Measurements from ENCODE around the gene KCNN3.
"Not testable (repeated sequence)": the region's sequence is repeated elsewhere in the genome, so short reads cannot be mapped to it uniquely, and the experiment has no call there.

KCNN3 gene

DNA sequence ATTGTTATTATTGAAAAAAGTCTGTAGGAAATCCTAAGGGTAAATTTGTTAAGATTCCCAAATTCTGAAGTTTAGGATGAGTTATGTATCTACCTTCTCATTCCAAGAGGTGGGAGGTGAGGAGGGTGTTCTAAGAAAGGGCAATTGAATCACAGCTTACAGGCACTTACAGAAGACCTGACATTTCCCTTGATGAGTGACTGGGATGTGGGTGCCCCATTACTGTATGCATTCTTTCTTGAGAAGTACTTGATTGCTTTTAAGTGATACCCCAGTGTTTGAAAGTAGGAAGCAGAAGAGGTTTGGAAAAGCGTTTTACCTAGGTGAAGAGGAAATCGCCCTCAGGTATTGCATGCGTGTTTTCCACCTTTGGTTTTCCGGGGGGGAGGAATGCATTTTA lies 175.1 kb downstream of the KCNN3 start:
- no peak for DNase-seq

DNA sequence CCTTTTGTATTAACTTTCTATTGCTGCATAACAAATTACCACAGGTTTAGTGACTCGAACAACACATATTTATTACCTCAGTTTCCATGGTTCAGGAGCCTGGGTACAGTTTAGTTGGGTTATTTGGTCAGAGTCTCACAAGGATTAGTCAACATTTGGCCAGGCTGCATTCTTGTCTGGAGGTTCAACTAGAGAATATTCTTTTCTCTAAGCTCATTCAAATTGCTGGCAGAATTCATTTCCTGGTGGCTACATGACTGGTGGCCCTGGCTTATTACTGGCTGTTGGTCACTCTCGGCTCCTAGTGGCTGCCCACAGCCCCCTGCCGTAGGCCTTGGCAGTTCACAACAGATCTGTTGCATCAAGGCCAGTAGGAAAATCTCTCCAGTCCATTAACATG lies 181.0 kb downstream of the KCNN3 start:
- no peak for DNase-seq

DNA sequence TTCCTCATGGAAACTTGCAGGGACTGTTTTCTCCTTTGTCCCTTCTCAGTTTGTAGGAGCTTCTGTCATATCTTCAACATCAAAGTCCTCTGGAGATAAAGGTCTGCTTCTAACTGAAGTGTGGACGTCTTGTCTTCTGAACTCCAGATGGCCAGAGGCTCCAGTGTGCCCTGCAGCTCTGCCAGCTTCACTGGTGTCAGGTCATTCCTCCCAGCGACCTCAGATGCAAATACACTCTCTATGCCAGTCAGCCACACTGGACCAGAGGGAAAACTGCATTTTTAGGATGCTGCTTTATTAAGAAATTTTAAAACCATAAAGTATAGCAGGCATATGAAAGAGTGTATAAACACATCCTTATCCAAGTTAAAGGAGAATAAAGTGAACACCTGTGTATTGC lies 183.6 kb downstream of the KCNN3 start:
- DNase-seq: no peak

DNA sequence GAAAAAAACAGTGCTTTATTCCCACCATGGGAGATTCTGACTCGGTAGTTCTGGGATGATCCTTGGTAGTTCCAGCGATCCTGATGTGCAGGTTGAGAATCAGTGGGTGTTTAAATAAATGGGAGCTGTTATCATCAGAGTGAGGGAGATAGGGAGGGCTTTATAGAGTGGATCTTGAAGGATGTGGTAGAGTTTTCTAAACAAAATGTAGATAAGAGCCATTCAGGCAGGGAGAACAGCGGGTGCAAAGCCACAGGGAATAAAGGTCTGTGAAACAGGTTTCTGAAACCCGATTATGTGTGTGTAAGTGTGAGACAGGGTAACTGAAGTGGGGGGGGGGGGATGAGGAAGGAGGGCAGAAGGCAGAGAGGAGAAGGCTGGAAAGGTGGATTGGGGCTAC lies 186.3 kb downstream of the KCNN3 start:
- DNase-seq: no peak

DNA sequence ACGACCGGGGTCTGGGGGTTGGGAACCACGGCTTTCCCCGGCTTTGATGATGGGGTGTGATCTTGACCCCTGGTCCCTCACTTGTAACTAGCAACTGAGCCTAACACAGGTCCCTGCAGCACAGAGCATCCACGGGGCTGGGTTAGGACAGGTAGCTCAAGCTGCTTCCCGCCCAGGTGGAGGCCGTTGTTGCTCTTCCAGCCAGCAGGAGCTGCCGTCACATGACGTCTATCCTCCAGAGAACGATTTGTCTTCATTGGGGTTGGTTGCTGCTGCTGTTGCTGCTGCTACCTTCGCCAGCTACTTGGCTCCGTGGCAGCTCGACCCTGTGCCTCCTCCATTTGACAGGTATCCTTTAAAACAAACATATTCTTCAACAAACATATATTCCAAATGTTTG lies 187.8 kb downstream of the KCNN3 start:
- DNase-seq: no peak

DNA sequence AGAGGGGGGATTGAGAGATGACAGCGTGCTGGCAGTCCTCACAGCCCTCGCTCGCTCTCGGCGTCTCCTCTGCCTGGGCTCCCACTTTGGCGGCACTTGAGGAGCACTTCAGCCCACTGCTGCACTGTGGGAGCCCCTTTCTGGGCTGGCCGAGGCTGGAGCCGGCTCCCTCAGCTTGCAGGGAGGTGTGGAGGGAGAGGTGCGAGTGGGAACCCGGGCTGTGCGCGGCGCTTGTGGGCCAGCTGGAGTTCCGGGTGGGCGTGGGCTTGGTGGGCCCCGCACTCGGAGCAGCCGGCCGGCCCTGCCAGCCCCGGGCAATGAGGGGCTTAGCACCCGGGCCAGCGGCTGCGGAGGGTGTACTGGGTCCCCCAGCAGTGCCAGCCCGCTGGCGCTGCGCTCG lies 192.2 kb downstream of the KCNN3 start:
- DNase-seq: not testable (repeated sequence)

DNA sequence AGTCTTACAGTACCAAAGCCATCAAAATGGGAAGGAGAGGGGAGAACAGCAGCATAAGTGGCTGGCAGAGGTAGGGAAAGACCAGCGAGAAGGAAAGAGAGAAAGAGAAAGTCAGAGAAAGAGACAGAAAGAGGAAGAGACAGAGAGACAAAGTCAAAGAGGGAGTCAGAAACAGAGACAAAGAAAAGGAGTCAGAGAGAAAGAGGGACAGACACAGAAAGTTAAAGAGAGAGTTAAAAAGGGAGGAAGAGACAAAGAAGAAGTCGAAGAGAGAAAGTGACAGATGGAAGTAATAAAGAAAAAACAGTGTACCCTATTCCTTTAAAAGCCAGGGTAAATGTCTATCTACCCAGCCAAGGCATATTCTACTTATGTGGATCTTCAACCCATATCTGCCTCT lies 193.2 kb downstream of the KCNN3 start:
- DNase-seq: not testable (repeated sequence)

DNA sequence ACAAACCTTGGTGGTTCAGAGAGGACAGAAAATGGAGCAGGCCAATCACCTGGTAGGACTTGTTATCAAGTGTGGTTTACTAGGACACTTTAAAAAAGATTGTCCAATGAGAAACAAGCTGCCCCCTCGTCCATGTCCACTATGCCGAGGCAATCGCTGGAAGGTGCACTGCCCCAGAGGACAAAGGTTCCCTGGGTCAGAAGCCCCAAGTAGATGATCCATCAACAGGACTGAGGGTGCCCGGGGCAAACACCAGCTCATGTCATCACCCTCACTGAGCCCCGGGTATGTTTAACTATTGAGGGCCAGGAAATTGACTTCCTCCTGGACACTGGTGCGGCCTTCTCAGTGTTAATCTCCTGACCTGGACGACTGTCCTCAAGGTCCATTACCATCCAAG lies 195.6 kb downstream of the KCNN3 start:
- not testable (repeated sequence) for DNase-seq

DNA sequence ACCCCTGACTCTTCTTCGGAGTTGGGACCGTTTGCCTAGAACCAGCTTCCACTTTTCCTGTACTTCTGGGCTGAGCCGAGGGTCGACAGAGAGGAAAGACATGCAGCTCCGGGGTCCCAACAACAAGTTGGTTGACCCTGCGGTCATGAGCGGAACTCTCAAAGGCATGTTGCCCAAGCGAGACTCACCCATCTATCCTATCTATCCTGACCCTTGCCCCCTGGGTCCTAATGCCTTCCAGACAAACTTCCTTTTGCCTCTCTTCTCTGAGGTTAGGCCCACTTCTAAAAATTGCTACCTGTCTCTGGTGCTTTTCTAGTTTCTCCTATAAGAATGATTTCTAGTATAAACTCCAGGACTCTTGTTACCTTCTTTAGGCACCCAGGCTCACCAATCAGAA lies 197.8 kb downstream of the KCNN3 start:
- DNase-seq: not testable (repeated sequence)

DNA sequence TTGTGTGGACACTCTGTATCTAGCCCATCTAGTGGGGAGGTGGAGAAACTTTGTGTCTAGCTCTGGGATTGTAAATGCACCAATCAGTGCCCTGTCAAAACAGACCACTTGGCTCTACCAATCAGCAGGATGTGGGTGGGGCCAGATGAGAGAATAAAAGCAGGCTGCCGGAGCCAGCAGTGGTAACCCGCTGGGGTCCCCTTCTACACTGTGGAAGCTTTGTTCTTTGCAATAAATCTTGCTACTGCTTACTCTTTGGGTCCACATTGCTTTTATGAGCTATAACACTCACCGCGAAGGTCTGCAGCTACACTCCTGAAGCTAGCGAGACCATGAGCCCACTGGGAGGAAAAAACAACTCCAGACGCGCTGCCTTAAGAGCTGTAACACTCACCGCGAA lies 198.7 kb downstream of the KCNN3 start:
- not testable (repeated sequence) for DNase-seq

DNA sequence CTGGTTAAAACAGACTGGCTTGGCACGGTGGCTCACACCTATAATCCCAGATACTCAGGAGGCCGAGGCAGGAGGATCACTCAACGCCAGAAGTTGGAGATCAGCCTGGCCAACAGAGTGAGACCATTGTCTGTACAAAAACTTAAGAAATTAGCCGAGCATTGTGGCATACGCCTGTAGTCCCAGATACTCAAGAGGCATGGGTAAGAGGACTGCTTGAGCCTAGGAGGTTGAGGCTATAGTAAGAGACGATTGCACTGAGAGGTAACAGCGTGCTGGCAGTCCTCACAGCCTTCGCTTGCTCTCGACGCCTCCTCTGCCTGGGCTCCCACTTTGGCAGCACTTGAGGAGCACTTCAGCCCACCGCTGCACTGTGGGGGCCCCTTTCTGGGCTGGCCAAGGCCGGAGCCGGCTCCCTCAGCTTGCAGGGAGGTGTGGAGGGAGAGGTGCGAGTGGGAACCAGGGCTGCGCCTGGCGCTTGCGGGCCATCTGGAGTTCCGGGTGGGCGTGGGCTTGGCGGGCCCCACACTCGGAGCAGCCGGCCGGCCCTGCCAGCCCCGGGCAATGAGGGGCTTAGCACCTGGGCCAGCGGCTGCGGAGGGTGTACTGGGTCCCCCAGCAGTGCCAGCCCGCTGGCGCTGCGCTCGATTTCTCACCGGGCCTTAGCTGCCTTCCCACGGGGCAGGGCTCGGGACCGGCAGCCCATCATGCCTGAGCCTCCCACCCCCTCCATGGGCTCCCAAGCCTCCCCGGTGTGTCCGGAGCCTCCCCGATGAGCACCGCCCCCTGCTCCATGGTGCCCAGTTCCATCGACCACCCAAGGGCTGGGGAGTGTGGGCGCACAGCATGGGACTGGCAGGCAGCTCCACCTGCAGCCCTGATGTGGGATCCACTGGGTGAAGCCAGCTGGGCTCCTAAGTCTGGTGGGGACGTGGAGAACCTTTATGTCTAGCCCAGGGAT lies 199.5 kb downstream of the KCNN3 start:
- not testable (repeated sequence) for DNase-seq

DNA sequence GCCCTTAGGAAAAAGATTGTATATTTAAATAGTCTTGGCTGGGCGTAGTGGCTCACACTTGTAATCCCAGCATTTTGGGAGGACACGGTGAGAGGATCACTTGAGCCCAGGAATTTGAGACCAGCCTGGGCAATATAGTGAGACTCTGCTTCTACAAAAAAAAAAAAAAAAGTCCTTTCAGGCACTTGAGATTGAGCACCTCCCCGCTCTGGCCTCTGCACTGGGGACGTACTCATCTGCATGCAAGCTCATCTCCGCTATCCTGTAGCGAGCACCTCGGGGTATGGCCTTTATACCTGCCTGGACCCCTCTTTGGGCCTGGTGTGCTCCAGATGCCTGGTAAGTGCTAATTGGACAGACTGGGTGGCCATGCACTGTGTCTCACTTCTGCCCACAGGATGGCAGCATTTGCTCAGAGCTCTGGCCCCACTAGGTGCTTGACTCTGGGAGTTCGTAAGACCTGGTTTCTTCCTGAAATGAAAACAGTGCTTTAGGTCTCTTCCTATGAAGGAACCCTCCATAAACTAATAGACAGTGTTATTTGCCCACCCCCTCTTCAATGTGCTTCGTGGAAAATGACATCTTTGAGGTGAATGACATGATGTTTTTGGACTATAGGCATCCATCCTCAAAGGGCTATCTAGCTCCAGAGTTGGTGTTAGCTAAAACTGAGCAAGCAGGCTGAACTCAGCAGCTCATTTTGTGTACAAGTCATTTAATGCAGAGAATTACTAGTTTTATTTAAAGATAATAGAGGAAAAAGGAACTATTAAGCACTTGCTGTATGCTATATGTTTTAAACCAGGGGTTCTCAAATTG lies 200.4 kb downstream of the KCNN3 start:
- DNase-seq: peak; percentile 77

DNA sequence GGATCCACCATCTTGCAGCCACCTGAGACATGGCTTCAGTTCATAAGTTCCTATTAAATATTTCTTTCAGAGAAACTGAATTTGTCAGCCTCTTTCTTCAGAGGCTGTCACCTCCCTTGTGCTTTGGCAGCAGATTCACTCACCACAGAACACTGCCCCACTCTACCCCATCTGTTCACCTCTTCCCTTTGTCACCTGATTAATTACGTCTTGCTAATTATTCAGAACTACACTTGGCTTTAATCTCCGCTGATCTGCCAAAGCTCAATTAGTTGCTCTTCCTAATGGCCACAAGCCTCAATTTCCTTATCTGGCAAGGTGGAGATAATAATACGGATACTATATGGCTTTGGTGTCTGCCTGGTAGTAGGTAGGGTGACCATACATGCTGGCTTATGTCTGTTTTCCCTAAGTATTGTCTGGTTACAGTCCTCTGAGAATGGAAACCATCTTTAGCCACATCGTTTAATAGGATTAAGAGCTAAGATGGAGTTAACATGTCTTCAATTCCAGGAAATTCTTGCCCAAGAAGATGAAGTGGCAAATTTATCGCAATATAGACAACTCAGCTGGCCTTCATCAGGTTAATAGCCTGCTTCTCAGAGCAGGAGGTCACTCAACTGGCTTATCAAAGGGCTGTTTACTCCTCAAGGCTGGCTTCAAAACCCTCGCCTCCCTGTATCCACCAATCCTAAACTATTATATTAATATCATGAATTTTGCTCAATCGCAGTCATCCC lies 203.9 kb downstream of the KCNN3 start:
- no peak for DNase-seq

DNA sequence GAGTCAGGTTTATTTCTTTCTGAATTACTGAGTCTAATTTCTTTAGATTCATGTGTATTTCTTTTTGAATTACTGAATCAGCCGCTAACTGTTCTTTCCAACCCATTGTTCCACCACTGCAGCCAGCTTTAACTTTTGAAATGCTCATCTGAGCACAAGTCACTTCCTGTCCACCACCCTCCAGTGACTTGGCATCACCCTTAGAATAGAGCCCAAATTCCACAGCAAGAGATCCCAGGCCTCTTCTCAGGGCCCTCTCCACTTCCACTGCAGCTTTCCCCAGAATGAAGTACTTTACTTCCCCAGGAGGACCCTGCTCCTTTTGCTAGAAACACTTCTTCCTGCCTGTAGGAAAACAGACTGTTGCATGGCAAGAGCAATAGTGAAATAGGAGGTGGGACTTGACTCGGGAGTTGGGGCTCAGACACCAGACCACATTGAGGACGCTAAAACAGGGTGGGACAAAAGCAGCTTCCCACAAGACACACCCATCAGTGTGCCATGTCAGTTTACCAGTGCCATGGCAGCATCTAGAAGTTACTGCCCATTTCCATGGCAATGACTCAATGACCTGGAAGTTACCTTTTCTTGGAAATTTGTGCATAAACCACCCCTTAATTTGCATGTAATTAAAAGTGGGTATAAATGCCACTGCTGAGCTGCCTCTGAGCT lies 205.6 kb downstream of the KCNN3 start:
- DNase-seq: no peak

DNA sequence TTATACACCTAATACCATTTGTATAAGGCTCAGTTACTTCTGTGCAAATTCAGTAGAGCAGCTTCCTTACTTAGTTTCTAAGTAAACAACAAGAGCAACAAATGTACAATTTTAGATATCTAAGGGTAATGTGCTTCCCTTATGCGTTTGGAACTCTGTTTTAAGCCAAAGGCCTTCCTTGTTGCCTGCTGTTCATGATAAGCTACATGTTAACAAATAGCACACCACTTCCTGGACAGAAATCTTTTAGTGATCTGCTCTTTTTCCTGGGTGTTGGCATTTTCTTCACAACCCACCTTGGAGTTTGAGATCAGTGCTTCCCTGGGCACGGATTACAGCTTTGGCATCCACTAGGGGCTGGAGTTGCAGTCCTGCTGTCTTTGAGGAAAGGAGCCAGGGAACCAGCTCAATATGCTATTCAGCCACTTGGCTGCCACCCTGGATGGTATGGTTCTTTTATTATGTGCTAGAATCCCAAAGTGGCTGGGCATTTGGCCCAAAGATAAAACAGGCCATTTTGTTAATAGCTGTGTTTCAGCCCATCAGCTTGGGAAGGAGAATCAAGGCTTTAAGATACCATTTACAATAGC lies 206.5 kb downstream of the KCNN3 start:
- DNase-seq: no peak

DNA sequence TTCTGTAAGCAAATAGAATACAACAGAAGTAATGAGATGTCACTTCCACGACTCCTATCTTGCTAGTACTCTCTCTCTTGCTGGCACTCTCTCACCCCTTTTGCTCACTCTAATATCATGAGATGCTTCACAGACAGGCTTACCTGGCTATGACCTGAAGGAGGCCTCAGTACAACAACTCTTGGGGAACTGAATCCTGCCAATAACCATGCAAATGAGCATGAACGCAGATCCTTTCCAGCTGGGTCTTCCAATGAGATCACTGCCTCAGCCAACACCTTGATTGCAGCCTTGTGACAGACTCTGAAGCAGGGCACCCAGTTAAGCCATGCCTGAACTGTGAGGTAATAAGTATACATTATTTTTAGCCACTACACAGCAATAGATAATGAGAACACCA lies 209.0 kb downstream of the KCNN3 start:
- no peak for DNase-seq

DNA sequence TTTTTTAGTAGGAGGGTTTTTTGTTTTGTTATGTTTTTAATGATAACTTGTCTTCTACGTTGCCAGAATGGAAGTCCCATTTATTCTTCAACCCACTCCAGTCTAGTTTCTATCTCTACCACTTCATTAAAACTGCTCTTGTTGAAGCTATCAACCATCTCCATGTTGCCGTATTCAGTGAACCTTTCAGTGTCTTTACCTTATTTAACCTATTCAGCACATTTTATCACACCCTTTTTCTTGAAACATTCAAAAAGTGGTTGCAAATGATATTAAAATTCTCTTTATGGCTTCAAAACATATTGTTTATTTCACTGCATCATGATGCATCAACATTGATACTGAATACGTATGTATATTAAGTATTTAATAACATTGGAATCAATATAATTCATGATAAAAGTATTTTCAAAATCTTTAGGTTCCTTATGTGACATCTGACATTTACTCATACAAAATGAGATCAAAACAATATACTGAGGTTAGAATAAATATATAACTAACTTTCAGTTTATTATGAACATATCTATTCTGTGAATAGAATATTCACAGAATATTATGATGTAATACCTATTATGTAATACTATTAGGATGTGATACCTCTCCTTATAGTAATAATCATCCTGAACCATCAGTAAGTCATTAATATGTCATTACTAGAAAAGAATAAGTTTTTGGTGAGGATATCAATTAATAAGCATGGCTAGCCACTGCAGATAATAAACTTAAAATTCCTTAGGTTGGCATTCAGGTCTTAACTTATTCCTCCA lies 210.1 kb downstream of the KCNN3 start:
- DNase-seq: no peak

DNA sequence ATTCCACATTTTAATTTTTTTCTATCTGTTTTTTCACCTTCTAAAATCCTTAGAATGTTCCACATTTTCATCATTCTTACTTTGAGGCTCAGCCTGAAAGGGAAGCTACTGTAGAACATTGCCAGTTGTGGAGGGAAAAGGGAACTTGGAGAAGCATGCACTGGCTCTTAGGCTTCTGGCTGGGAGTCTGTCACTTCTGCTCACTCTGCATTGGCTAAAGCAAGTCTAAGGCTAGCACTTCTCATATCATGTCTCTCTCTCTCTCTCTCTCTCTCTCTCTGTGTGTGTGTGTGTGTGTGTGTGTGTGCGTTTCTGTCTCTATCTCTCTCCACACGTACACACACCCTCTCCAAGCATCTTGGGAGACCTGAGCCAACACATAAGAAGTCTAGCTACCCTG lies 212.5 kb downstream of the KCNN3 start:
- DNase-seq: no peak

DNA sequence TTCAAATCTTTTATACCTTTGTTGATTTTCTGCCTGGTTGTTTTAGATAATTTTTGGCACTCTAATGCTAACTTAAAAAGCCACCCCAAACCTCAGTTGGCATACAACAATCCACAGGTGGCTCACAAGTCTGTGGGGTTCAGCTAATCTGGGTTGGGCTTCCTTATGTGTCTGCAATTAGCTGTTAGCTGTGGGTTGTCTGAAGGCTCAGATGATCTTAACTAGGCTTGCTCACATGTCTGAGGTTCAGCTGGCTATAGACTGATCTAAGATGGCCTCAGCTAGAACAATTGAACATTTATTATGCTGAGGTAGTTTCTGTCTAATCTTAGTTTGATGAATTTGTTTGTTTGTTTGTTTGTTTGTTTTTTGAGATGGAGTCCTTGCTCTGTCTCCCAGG lies 217.2 kb downstream of the KCNN3 start:
- DNase-seq: no peak
